ENCODE data around the gene VWA5A. TPM values are rescaled to one million over a fixed set of nuclear protein-coding genes. Genes with fewer than 3 reads are reported as not detected.

Gene VWA5A
- total RNA-seq, 1 donor from 2014 or later, result 37.9 TPM

GRCh38 chr11:124094731-124095130 lies 20.5 kb upstream of the VWA5A start:
- DNase-seq, result no peak
- no peaks in the 10 kb centered on the region for H3K4me1 ChIP-seq
- H3K36me3 ChIP-seq, result no peaks in the 10 kb centered on the region
- intact Hi-C loops (cut with DNase I), result no loop called here
- H3K9me3 ChIP-seq, result no peaks in the 10 kb centered on the region
- no peak overlapping the region for H3K4me3 ChIP-seq
- no peak for ATAC-seq
- TF ChIP-seq CTCF (IDR thresholded peaks at IDR 0.05), result no peak
- no peaks in the 10 kb centered on the region for H3K27me3 ChIP-seq (ENCODE audit: low read depth)
- no peak overlapping the region for H3K27ac ChIP-seq

- DNase-seq, result no peak
- TF ChIP-seq CTCF (IDR thresholded peaks at IDR 0.05), result no peak
- H3K4me1 ChIP-seq, result no peaks in the 10 kb centered on the region
- ATAC-seq, result no peak
- H3K4me3 ChIP-seq, result no peak overlapping the region
- intact Hi-C loops (cut with DNase I), result no loop called here
- no peak overlapping the region for H3K27ac ChIP-seq
- no peaks in the 10 kb centered on the region for H3K9me3 ChIP-seq
- H3K36me3 ChIP-seq, result no peaks in the 10 kb centered on the region
- no peaks in the 10 kb centered on the region for H3K27me3 ChIP-seq (ENCODE audit: low read depth)
These were observed 18.9 kb upstream of the VWA5A start for GRCh38 chr11:124096364-124096763.

GRCh38 chr11:124098141-124098540 lies 17.1 kb upstream of the VWA5A start:
- Histone ChIP-seq H3K4me1 (no peaks in the 10 kb centered on the region), H3K27ac (no peak overlapping the region), H3K27me3 (ENCODE audit: low read depth) (no peaks in the 10 kb centered on the region), H3K36me3 (no peaks in the 10 kb centered on the region), H3K9me3 (no peaks in the 10 kb centered on the region), H3K4me3 (no peak overlapping the region)
- no peak for DNase-seq
- no peak for ATAC-seq
- TF ChIP-seq CTCF (IDR thresholded peaks at IDR 0.05), result no peak
- intact Hi-C loops (cut with DNase I), result no loop called here

DNA sequence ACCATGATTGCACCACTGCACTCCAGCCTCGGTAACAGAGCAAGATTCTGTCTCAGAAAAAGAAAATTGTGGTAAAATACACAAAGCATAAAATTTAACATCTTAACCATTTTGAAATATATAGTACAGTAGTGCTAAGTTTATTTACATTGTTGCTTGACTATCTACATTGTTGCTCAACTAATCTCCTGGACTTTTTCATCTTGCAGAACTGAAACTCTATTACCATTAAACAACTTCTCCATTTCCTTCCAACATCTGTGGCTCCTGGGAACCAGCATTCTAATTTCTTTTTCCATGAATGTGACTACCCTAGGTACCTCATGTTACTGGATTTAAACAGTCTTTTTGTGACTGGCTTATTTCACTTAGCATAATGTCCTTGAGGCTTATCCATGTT lies 13.5 kb upstream of the VWA5A start:
- H3K27me3 ChIP-seq (ENCODE audit: low read depth), result no peaks in the 10 kb centered on the region
- no peaks in the 10 kb centered on the region for H3K9me3 ChIP-seq
- H3K27ac ChIP-seq, result no peak overlapping the region
- no peaks in the 10 kb centered on the region for H3K4me1 ChIP-seq
- ATAC-seq (no peak), DNase-seq (no peak)
- TF ChIP-seq CTCF (IDR thresholded peaks at IDR 0.05), result no peak
- intact Hi-C loops (cut with DNase I), result no loop called here
- H3K36me3 ChIP-seq, result no peaks in the 10 kb centered on the region
- no peak overlapping the region for H3K4me3 ChIP-seq

DNA sequence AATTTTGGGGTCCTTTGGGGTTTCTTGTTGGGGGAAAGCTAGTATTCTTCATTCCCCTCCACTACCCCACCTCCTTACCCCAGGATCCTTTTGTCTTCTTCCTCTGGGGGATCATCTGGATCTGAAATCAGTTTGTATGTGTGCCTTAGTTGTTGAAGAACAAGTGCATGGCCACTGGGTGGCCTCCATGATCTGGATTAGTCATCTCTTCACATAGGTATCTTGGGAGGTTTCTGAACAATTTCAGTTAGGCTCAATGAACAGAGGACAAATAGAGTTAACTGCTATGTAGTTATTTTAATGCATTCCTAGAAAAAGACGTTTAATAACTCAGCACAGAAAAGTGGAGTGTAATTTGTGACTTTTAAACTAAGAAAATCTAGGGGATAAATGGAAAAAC lies 7.1 kb upstream of the VWA5A start:
- intact Hi-C loops (cut with DNase I), result no loop called here
- no peaks in the 10 kb centered on the region for H3K4me1 ChIP-seq
- DNase-seq (no peak), ATAC-seq (no peak)
- no peak overlapping the region for H3K27ac ChIP-seq
- H3K4me3 ChIP-seq, result no peak overlapping the region
- peak; percentile 9 for TF ChIP-seq CTCF (IDR thresholded peaks at IDR 0.05)
- no peaks in the 10 kb centered on the region for H3K36me3 ChIP-seq
- H3K27me3 ChIP-seq (ENCODE audit: low read depth), result no peaks in the 10 kb centered on the region
- no peaks in the 10 kb centered on the region for H3K9me3 ChIP-seq

DNA sequence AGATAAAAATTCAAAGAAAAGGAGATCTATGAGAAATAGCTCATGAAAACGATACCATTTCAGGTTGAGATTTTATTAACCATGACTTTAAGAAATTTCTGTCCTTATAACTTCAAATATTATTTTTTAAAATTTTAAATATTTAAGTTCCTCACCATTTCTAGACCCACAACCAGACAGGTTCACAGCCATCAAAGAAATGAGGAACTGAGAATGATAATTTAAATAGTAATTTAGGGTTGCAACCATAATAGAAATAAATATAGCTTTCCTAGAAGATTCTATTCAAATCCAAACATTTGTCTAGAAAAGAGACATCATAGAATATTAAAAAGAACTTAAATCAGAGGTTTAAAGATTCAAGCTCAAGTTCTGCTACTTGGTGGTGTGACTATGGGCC lies 5.9 kb upstream of the VWA5A start:
- Histone ChIP-seq H3K36me3 (no peaks in the 10 kb centered on the region), H3K27me3 (ENCODE audit: low read depth) (no peaks in the 10 kb centered on the region), H3K4me3 (no peak overlapping the region), H3K4me1 (no peaks in the 10 kb centered on the region), H3K27ac (no peak overlapping the region), H3K9me3 (no peaks in the 10 kb centered on the region)
- DNase-seq (no peak), ATAC-seq (no peak)
- no peak for TF ChIP-seq CTCF (IDR thresholded peaks at IDR 0.05)
- intact Hi-C loops (cut with DNase I), result no loop called here
